Gastrocnemius medialis (tissue), 4 donors: ENCODE data around the gene BRF1. TPM values are rescaled to one million over a fixed set of nuclear protein-coding genes. Genes with fewer than 3 reads are reported as not detected.

Experiments
- ATAC-seq, 2 donors: fragments of 150-250 bp; one replicate each; pipeline ENCODE4 v1.9.1; 2016
- DNase-seq, 2 donors: peaks; one replicate each; pipeline ENCODE4 v3.0.0-alpha.2; 2019
- H3K27ac ChIP-seq, 4 donors: fragments of 200-600 bp; sonication (generic); 1 replicate in 1 of 4; 2 replicates in 3 of 4; pipeline ENCODE4 v1.5.1; 2016 to 2018; ENCODE audit warnings: mild to moderate bottlenecking in 2 of 4, moderate library complexity in 1 of 4
- H3K27me3 ChIP-seq, 3 donors: fragments of 200-600 bp; sonication (generic) in 2 of 3; 1 replicate in 1 of 3; 2 replicates in 2 of 3; pipeline versions ENCODE4 v1.5.1 to v1.6.0; 2016 to 2019; ENCODE audit warnings: mild to moderate bottlenecking in 1 of 3, moderate library complexity in 1 of 3
- H3K36me3 ChIP-seq, 2 donors: fragments of 200-600 bp; sonication (generic) in 1 of 2; one replicate each; pipeline ENCODE4 v1.5.1; 2017 to 2018
- H3K4me1 ChIP-seq, 2 donors: fragments of 200-600 bp; sonication (generic) in 1 of 2; one replicate each; pipeline ENCODE4 v1.5.1; 2016 to 2017; ENCODE audit warnings: mild to moderate bottlenecking in 2 of 2
- H3K4me3 ChIP-seq, 4 donors: fragments of 200-600 bp; sonication (generic) in 3 of 4; 1 replicate in 1 of 4; 2 replicates in 3 of 4; pipeline ENCODE4 v1.5.1; 2016 to 2019; ENCODE audit warnings: mild to moderate bottlenecking in 2 of 4
- H3K9me3 ChIP-seq, 3 donors: fragments of 200-600 bp; sonication (generic) in 2 of 3; 1 replicate in 1 of 3; 2 replicates in 2 of 3; pipeline ENCODE4 v1.5.1; 2016 to 2019
- CTCF ChIP-seq, 5 experiments: fragments of 450-650 bp in 3 of 5; fragments of 200-600 bp in 2 of 5; sonication (generic) in 2 of 5; IDR thresholded peaks in 4 of 5; conservative IDR thresholded peaks in 1 of 5; 1 replicate in 4 of 5; 2 replicates in 1 of 5; pipeline ENCODE4 v1.5.1; 2016 to 2019; ENCODE audit warnings: antibody characterized with exemption in 5 of 5, mild to moderate bottlenecking in 3 of 5, moderate library complexity in 3 of 5
- POLR2A ChIP-seq, 2 donors: fragments of 450-650 bp; IDR thresholded peaks; one replicate each; pipeline ENCODE4 v1.6.1; 2017; ENCODE audit warnings: antibody characterized with exemption in 2 of 2, mild to moderate bottlenecking in 2 of 2, moderate library complexity in 2 of 2
- in situ Hi-C, 4 donors: fragments of 200-750 bp; cut with MboI; loops; one replicate each; pipeline versions ENCODE4 v1.15.0 to v1.8.0; 2017; ENCODE audit warnings: low sequenced_read_pairs in 4 of 4
- intact Hi-C: fragments of 100-400 bp; cut with DNase I; formaldehyde crosslinking; loops from one replicate; pipeline ENCODE4 v1.15.1; 2023; ENCODE audit warnings: low total_unique reads
- total RNA-seq, 4 donors: library from RNA; depleted of rRNA; stranded (reverse); fragments of >200 nt; gene quantifications; one replicate each; pipeline versions ENCODE4 v1.1.0 to v1.2.3, GENCODE V29; 2016

Gene BRF1
- total RNA-seq, 4 donors from 2014 or later, result 19.5 to 27.4 (median 21.4) TPM

- intact Hi-C loops (no loop called here), in situ Hi-C loops (no loop called here)
- peak overlapping the region in 3 of 4 donors; percentile 26 to 57 (median 36) for H3K27ac ChIP-seq
- H3K27me3 ChIP-seq, result no peaks in the 10 kb centered on the region
- ATAC-seq (peak; percentile 89 to 91), DNase-seq (peak in 1 of 2 donors; percentile 41)
- no peak for TF ChIP-seq CTCF (IDR thresholded peaks at IDR 0.05 in 4 of 5, conservative IDR thresholded peaks at IDR 0.05 in 1 of 5)
- TF ChIP-seq POLR2A (IDR thresholded peaks at IDR 0.05), result no peak
- H3K4me3 ChIP-seq, result no peak overlapping the region
- H3K9me3 ChIP-seq, result no peaks in the 10 kb centered on the region
- peaks cover 18 to 19% of the 10 kb centered on the region in 2 donors for H3K4me1 ChIP-seq
- no peaks in the 10 kb centered on the region for H3K36me3 ChIP-seq
These were observed 25.4 kb downstream of the BRF1 start for GRCh38 chr14:105275267-105275946.

GRCh38 chr14:105274637-105275036, 26.2 kb downstream of the BRF1 start:
- ATAC-seq (no peak), DNase-seq (no peak)
- intact Hi-C loops, result no loop called here
- Histone ChIP-seq H3K9me3 (no peaks in the 10 kb centered on the region), H3K36me3 (no peaks in the 10 kb centered on the region), H3K4me1 (peaks cover 18 to 19% of the 10 kb centered on the region in 2 donors), H3K4me3 (no peak overlapping the region), H3K27ac (no peak overlapping the region), H3K27me3 (no peaks in the 10 kb centered on the region)
- no peak for TF ChIP-seq POLR2A (IDR thresholded peaks at IDR 0.05)
- TF ChIP-seq CTCF (IDR thresholded peaks at IDR 0.05 in 4 of 5, conservative IDR thresholded peaks at IDR 0.05 in 1 of 5), result no peak
- in situ Hi-C loops, result no loop called here

- peaks cover 17 to 20% of the 10 kb centered on the region in 2 donors for H3K4me1 ChIP-seq
- no peak for DNase-seq
- no peak for ATAC-seq
- TF ChIP-seq POLR2A (IDR thresholded peaks at IDR 0.05) (no peak), CTCF (IDR thresholded peaks at IDR 0.05 in 4 of 5, conservative IDR thresholded peaks at IDR 0.05 in 1 of 5) (no peak)
- no peaks in the 10 kb centered on the region for H3K27me3 ChIP-seq
- H3K9me3 ChIP-seq, result no peaks in the 10 kb centered on the region
- H3K27ac ChIP-seq, result no peak overlapping the region
- no peaks in the 10 kb centered on the region for H3K36me3 ChIP-seq
- no peak overlapping the region for H3K4me3 ChIP-seq
- in situ Hi-C loops, result no loop called here
- intact Hi-C loops, result no loop called here
These were observed 27.7 kb downstream of the BRF1 start for GRCh38 chr14:105273062-105273461.

- no peaks in the 10 kb centered on the region for H3K27me3 ChIP-seq
- in situ Hi-C loops (no loop called here), intact Hi-C loops (no loop called here)
- H3K36me3 ChIP-seq, result no peaks in the 10 kb centered on the region
- peaks cover 13 to 16% of the 10 kb centered on the region in 2 donors for H3K4me1 ChIP-seq
- no peak for DNase-seq
- H3K9me3 ChIP-seq, result no peaks in the 10 kb centered on the region
- no peak overlapping the region for H3K27ac ChIP-seq
- no peak for ATAC-seq
- TF ChIP-seq CTCF (IDR thresholded peaks at IDR 0.05 in 4 of 5, conservative IDR thresholded peaks at IDR 0.05 in 1 of 5) (no peak), POLR2A (IDR thresholded peaks at IDR 0.05) (no peak)
- H3K4me3 ChIP-seq, result no peak overlapping the region
These were observed 28.2 kb downstream of the BRF1 start for GRCh38 chr14:105272623-105273022.
